ENCODE results near the gene UQCC2. TPM values are rescaled to one million over a fixed set of nuclear protein-coding genes. Genes with fewer than 3 reads are reported as not detected.

UQCC2 gene
- total RNA-seq, 1 donor from 2014 or later, result 54.9 TPM

GRCh38 chr6:33709605-33710295 is 1.8 kb downstream of the UQCC2 start:
- H3K9me3 Mint-ChIP-seq (ENCODE audit: unreplicated experiment), result no peaks in the 10 kb centered on the region
- H3K36me3 Mint-ChIP-seq (ENCODE audit: low read depth, unreplicated experiment), result peaks cover 18% of the 10 kb centered on the region
- peaks cover 19% of the 10 kb centered on the region for H3K4me1 Mint-ChIP-seq (ENCODE audit: unreplicated experiment)
- no peak overlapping the region for H3K27ac Mint-ChIP-seq (ENCODE audit: unreplicated experiment)
- no peak for DNase-seq (ENCODE audit: low spot score)
- H3K4me3 Mint-ChIP-seq (ENCODE audit: unreplicated experiment), result peak overlapping the region; percentile 78
- no peak for TF ChIP-seq CTCF (IDR thresholded peaks at IDR 0.05; ENCODE audit: unreplicated experiment)
- H3K27me3 Mint-ChIP-seq (ENCODE audit: unreplicated experiment), result peaks cover 5% of the 10 kb centered on the region

GRCh38 chr6:33708516-33709204 is 2.8 kb downstream of the UQCC2 start:
- Mint-ChIP-seq H3K27ac (ENCODE audit: unreplicated experiment) (no peak overlapping the region), H3K4me1 (ENCODE audit: unreplicated experiment) (peaks cover 26% of the 10 kb centered on the region), H3K4me3 (ENCODE audit: unreplicated experiment) (no peak overlapping the region), H3K27me3 (ENCODE audit: unreplicated experiment) (peaks cover 6% of the 10 kb centered on the region), H3K36me3 (ENCODE audit: low read depth, unreplicated experiment) (peaks cover 28% of the 10 kb centered on the region), H3K9me3 (ENCODE audit: unreplicated experiment) (no peaks in the 10 kb centered on the region)
- no peak for TF ChIP-seq CTCF (IDR thresholded peaks at IDR 0.05; ENCODE audit: unreplicated experiment)
- DNase-seq (ENCODE audit: low spot score), result no peak

- no peak for DNase-seq (ENCODE audit: low spot score)
- Mint-ChIP-seq H3K36me3 (ENCODE audit: low read depth, unreplicated experiment) (peaks cover 33% of the 10 kb centered on the region), H3K27me3 (ENCODE audit: unreplicated experiment) (peaks cover 6% of the 10 kb centered on the region), H3K9me3 (ENCODE audit: unreplicated experiment) (no peaks in the 10 kb centered on the region), H3K4me3 (ENCODE audit: unreplicated experiment) (no peak overlapping the region), H3K4me1 (ENCODE audit: unreplicated experiment) (peaks cover 28% of the 10 kb centered on the region), H3K27ac (ENCODE audit: unreplicated experiment) (no peak overlapping the region)
- TF ChIP-seq CTCF (IDR thresholded peaks at IDR 0.05; ENCODE audit: unreplicated experiment), result no peak
Measured at GRCh38 chr6:33707771-33708170, 3.7 kb downstream of the UQCC2 start.

GRCh38 chr6:33705955-33706725 is 5.4 kb downstream of the UQCC2 start:
- H3K4me3 Mint-ChIP-seq (ENCODE audit: unreplicated experiment), result no peak overlapping the region
- H3K27me3 Mint-ChIP-seq (ENCODE audit: unreplicated experiment), result peaks cover 5% of the 10 kb centered on the region
- DNase-seq (ENCODE audit: low spot score), result no peak
- peaks cover 37% of the 10 kb centered on the region for H3K36me3 Mint-ChIP-seq (ENCODE audit: low read depth, unreplicated experiment)
- H3K27ac Mint-ChIP-seq (ENCODE audit: unreplicated experiment), result no peak overlapping the region
- H3K9me3 Mint-ChIP-seq (ENCODE audit: unreplicated experiment), result no peaks in the 10 kb centered on the region
- peaks cover 36% of the 10 kb centered on the region for H3K4me1 Mint-ChIP-seq (ENCODE audit: unreplicated experiment)
- no peak for TF ChIP-seq CTCF (IDR thresholded peaks at IDR 0.05; ENCODE audit: unreplicated experiment)

Data from endothelial cell (in vitro differentiated cells).